ENCODE data around the gene SH3BGR. TPM values are rescaled to one million over a fixed set of nuclear protein-coding genes. Genes with fewer than 3 reads are reported as not detected.

SH3BGR gene
- total and polyA plus RNA-seq, 2 donors = 3.0 to 9.8 TPM

GRCh38 chr21:39546522-39546921 is 94.8 kb downstream of the SH3BGR start:
- no peak overlapping the region for H3K4me3 ChIP-seq (ENCODE audit: low read length in 2 of 2)
- no peaks in the 10 kb centered on the region for H3K4me1 ChIP-seq (ENCODE audit: control insufficient read depth in 2 of 2, insufficient read depth in 2 of 2, low read length in 2 of 2)
- H3K27me3 ChIP-seq (ENCODE audit: control insufficient read depth in 2 of 2, insufficient read depth in 1 of 2, low read length in 1 of 2) = no peaks in the 10 kb centered on the region
- WGBS = 96% methylated on average over 1 of the region's 1 CpG
- no peak overlapping the region for H3K27ac ChIP-seq (ENCODE audit: low read depth in 1 of 2, low read length in 1 of 2)
- H3K36me3 ChIP-seq (ENCODE audit: control insufficient read depth in 2 of 2, insufficient read depth in 2 of 2, low read length in 1 of 2) = no peaks in the 10 kb centered on the region
- no peaks in the 10 kb centered on the region for H3K9me3 ChIP-seq (ENCODE audit: control insufficient read depth in 2 of 2, insufficient read depth in 1 of 2, low read length in 1 of 2)
- DNase-seq (ENCODE audit: low read depth in 6 of 9, low spot score in 9 of 9) = no peak

GRCh38 chr21:39552856-39553255 is 101.1 kb downstream of the SH3BGR start:
- Histone ChIP-seq H3K4me1 (ENCODE audit: control insufficient read depth in 2 of 2, insufficient read depth in 2 of 2, low read length in 2 of 2) (no peaks in the 10 kb centered on the region), H3K27ac (ENCODE audit: low read depth in 1 of 2, low read length in 1 of 2) (no peak overlapping the region), H3K27me3 (ENCODE audit: control insufficient read depth in 2 of 2, insufficient read depth in 1 of 2, low read length in 1 of 2) (no peaks in the 10 kb centered on the region), H3K36me3 (ENCODE audit: control insufficient read depth in 2 of 2, insufficient read depth in 2 of 2, low read length in 1 of 2) (no peaks in the 10 kb centered on the region), H3K9me3 (ENCODE audit: control insufficient read depth in 2 of 2, insufficient read depth in 1 of 2, low read length in 1 of 2) (no peaks in the 10 kb centered on the region), H3K4me3 (ENCODE audit: low read length in 2 of 2) (no peak overlapping the region)
- WGBS = 97% methylated on average over 1 of the region's 1 CpG
- DNase-seq (ENCODE audit: low read depth in 6 of 9, low spot score in 9 of 9) = no peak

- 78% methylated on average over 3 of the region's 3 CpGs for WGBS
Observed at GRCh38 chr21:39553331-39553730, 101.6 kb downstream of the SH3BGR start.

DNA sequence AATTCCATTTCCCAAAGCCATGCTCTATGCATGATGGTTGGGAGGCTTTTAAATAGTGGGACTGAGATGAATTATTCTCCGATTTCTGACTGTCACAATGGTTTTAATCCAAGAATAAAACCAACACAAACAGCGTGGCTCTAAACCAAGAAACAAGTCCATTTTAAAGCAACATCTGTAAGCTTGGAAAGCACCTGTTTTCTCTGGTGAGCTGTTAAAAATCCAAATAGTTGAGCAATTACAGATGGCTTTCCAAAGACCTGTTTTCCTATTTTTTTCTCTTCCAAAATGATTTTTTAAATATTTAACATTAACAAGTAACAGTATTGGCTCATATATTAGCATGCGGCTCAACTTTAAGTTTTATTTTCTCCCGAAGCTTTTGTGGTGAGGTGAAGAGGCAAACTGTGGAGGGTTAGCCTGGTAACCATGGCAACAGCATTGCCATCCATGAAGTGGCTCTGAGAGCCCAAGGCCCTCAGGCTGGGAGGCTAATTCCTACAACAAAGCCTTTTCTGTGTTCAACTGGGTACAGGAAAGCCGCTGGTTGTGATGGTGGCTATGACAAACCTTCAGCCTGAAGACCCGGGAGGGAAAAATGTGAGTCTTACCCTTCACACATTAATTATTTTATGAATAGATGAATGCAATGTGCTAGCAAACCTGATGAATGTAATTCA is 104.3 kb downstream of the SH3BGR start:
- Histone ChIP-seq H3K4me3 (ENCODE audit: low read length in 2 of 2) (no peak overlapping the region), H3K4me1 (ENCODE audit: control insufficient read depth in 2 of 2, insufficient read depth in 2 of 2, low read length in 2 of 2) (no peaks in the 10 kb centered on the region), H3K27me3 (ENCODE audit: control insufficient read depth in 2 of 2, insufficient read depth in 1 of 2, low read length in 1 of 2) (no peaks in the 10 kb centered on the region), H3K27ac (ENCODE audit: low read depth in 1 of 2, low read length in 1 of 2) (no peak overlapping the region), H3K9me3 (ENCODE audit: control insufficient read depth in 2 of 2, insufficient read depth in 1 of 2, low read length in 1 of 2) (no peaks in the 10 kb centered on the region), H3K36me3 (ENCODE audit: control insufficient read depth in 2 of 2, insufficient read depth in 2 of 2, low read length in 1 of 2) (no peaks in the 10 kb centered on the region)
- 89% methylated on average over 6 of the region's 6 CpGs for WGBS
- DNase-seq (ENCODE audit: low read depth in 6 of 9, low spot score in 9 of 9) = no peak

More at GRCh38 chr21:39553331-39553730, 101.6 kb downstream of the SH3BGR start:
- no peaks in the 10 kb centered on the region for H3K9me3 ChIP-seq (ENCODE audit: control insufficient read depth in 2 of 2, insufficient read depth in 1 of 2, low read length in 1 of 2)
- H3K27ac ChIP-seq (ENCODE audit: low read depth in 1 of 2, low read length in 1 of 2) = no peak overlapping the region
- no peak for DNase-seq (ENCODE audit: low read depth in 6 of 9, low spot score in 9 of 9)
- H3K4me3 ChIP-seq (ENCODE audit: low read length in 2 of 2) = no peak overlapping the region
- H3K27me3 ChIP-seq (ENCODE audit: control insufficient read depth in 2 of 2, insufficient read depth in 1 of 2, low read length in 1 of 2) = no peaks in the 10 kb centered on the region
- H3K36me3 ChIP-seq (ENCODE audit: control insufficient read depth in 2 of 2, insufficient read depth in 2 of 2, low read length in 1 of 2) = no peaks in the 10 kb centered on the region
- no peaks in the 10 kb centered on the region for H3K4me1 ChIP-seq (ENCODE audit: control insufficient read depth in 2 of 2, insufficient read depth in 2 of 2, low read length in 2 of 2)

DNA sequence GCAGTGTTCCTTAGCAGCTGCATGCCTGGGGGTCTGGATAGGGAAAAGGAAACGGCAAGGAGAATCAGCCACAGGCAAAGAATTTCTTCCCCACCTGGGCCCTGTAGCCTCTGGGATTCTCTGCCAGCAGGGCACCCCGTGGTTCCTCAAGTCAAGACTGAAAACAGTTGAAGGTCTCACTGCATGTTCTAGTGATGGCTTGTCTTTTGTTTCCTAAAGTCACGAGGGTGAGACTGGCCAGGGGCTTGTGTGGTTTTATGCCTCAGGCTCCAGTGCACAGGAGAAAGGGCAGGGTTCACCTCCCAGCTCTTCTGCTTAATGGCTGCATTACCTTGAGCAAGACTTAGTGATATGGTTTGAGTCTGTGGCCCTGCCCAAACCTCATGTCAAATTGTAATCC is 107.7 kb downstream of the SH3BGR start:
- no peaks in the 10 kb centered on the region for H3K36me3 ChIP-seq (ENCODE audit: control insufficient read depth in 2 of 2, insufficient read depth in 2 of 2, low read length in 1 of 2)
- 60% methylated on average over 3 of the region's 3 CpGs for WGBS

GRCh38 chr21:39561140-39561539 is 109.4 kb downstream of the SH3BGR start:
- Histone ChIP-seq H3K36me3 (ENCODE audit: control insufficient read depth in 2 of 2, insufficient read depth in 2 of 2, low read length in 1 of 2) (no peaks in the 10 kb centered on the region), H3K27ac (ENCODE audit: low read depth in 1 of 2, low read length in 1 of 2) (no peak overlapping the region), H3K4me3 (ENCODE audit: low read length in 2 of 2) (no peak overlapping the region), H3K9me3 (ENCODE audit: control insufficient read depth in 2 of 2, insufficient read depth in 1 of 2, low read length in 1 of 2) (no peaks in the 10 kb centered on the region), H3K4me1 (ENCODE audit: control insufficient read depth in 2 of 2, insufficient read depth in 2 of 2, low read length in 2 of 2) (no peaks in the 10 kb centered on the region), H3K27me3 (ENCODE audit: control insufficient read depth in 2 of 2, insufficient read depth in 1 of 2, low read length in 1 of 2) (no peaks in the 10 kb centered on the region)
- 94% methylated on average over 2 of the region's 2 CpGs for WGBS
- no peak for DNase-seq (ENCODE audit: low read depth in 6 of 9, low spot score in 9 of 9)

More for the DNA sequence above, 107.7 kb downstream of the SH3BGR start:
- Histone ChIP-seq H3K4me1 (ENCODE audit: control insufficient read depth in 2 of 2, insufficient read depth in 2 of 2, low read length in 2 of 2) (no peaks in the 10 kb centered on the region), H3K9me3 (ENCODE audit: control insufficient read depth in 2 of 2, insufficient read depth in 1 of 2, low read length in 1 of 2) (no peaks in the 10 kb centered on the region), H3K4me3 (ENCODE audit: low read length in 2 of 2) (no peak overlapping the region), H3K27ac (ENCODE audit: low read depth in 1 of 2, low read length in 1 of 2) (no peak overlapping the region), H3K27me3 (ENCODE audit: control insufficient read depth in 2 of 2, insufficient read depth in 1 of 2, low read length in 1 of 2) (no peaks in the 10 kb centered on the region)
- DNase-seq (ENCODE audit: low read depth in 6 of 9, low spot score in 9 of 9) = no peak

- no peak overlapping the region for H3K27ac ChIP-seq (ENCODE audit: low read depth in 1 of 2, low read length in 1 of 2)
- no peak for DNase-seq (ENCODE audit: low read depth in 6 of 9, low spot score in 9 of 9)
- no peaks in the 10 kb centered on the region for H3K36me3 ChIP-seq (ENCODE audit: control insufficient read depth in 2 of 2, insufficient read depth in 2 of 2, low read length in 1 of 2)
- H3K4me1 ChIP-seq (ENCODE audit: control insufficient read depth in 2 of 2, insufficient read depth in 2 of 2, low read length in 2 of 2) = no peaks in the 10 kb centered on the region
- H3K27me3 ChIP-seq (ENCODE audit: control insufficient read depth in 2 of 2, insufficient read depth in 1 of 2, low read length in 1 of 2) = no peaks in the 10 kb centered on the region
- H3K4me3 ChIP-seq (ENCODE audit: low read length in 2 of 2) = no peak overlapping the region
- no peaks in the 10 kb centered on the region for H3K9me3 ChIP-seq (ENCODE audit: control insufficient read depth in 2 of 2, insufficient read depth in 1 of 2, low read length in 1 of 2)
- 84% methylated on average over 12 of the region's 12 CpGs for WGBS
Observed at GRCh38 chr21:39562791-39563770, 111.3 kb downstream of the SH3BGR start.

DNA sequence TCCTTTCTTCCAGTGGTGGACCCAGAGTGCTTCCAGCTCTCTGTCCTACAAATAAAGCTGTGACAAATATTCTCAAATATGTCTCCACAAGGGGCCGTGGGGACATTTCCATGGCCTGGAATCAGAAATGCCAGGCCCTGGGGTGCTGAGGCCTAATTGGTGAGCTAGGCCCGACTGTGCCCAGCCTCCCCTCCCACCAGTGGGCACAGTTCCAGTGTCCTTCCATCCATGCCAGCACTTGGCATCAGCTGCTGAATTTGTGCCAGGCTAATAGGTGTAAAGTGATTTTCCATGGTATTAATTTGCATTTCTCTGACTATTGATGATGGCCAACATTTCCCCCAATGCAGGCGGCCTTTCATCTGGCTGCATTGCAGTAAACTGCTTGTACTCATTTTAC is 112.4 kb downstream of the SH3BGR start:
- Histone ChIP-seq H3K27me3 (ENCODE audit: control insufficient read depth in 2 of 2, insufficient read depth in 1 of 2, low read length in 1 of 2) (no peaks in the 10 kb centered on the region), H3K9me3 (ENCODE audit: control insufficient read depth in 2 of 2, insufficient read depth in 1 of 2, low read length in 1 of 2) (no peaks in the 10 kb centered on the region), H3K4me3 (ENCODE audit: low read length in 2 of 2) (no peak overlapping the region), H3K36me3 (ENCODE audit: control insufficient read depth in 2 of 2, insufficient read depth in 2 of 2, low read length in 1 of 2) (no peaks in the 10 kb centered on the region), H3K27ac (ENCODE audit: low read depth in 1 of 2, low read length in 1 of 2) (no peak overlapping the region), H3K4me1 (ENCODE audit: control insufficient read depth in 2 of 2, insufficient read depth in 2 of 2, low read length in 2 of 2) (no peaks in the 10 kb centered on the region)
- 95% methylated on average over 3 of the region's 3 CpGs for WGBS
- no peak for DNase-seq (ENCODE audit: low read depth in 6 of 9, low spot score in 9 of 9)
